IMR-90 (cell line): ENCODE measurements around the gene ZNF488. TPM values are rescaled to one million over a fixed set of nuclear protein-coding genes. Genes with fewer than 3 reads are reported as not detected.

Experiments
- ATAC-seq: fragments of 200-7000 bp; cut with Tn5 transposase; 2 replicates; pipeline ENCODE4 v1.9.1; 2020; ENCODE audit warnings: low read depth, mild to moderate bottlenecking, moderate library complexity
- BruUV-seq: library from RNA; stranded (reverse); fragments of 400-500 nt; replicated peaks from 2 replicates; lab custom pipeline; 2021; lab: Mats Ljungman, UMichigan
- CTCF ChIA-PET: fragments of 300-600 bp; formaldehyde crosslinking; extraction: SDS; loops from one replicate; lab custom pipeline; 2021; ENCODE audit warnings: antibody characterized with exemption; lab: Yijun Ruan, JAX
- POLR2A ChIA-PET: fragments of 300-600 bp; sonication (Branson Sonifier 250); formaldehyde crosslinking; loops from one replicate; lab custom pipeline; 2022; ENCODE audit warnings: antibody characterized with exemption; ENCODE audit not compliant: unreplicated experiment; lab: Charles Lee
- DNase-seq: peaks from one replicate; pipeline ENCODE4 v3.0.0; 2013
- H2AFZ ChIP-seq: replicated peaks from 2 replicates; pipeline ENCODE3; 2013; ENCODE audit warnings: low read length, mild to moderate bottlenecking; ENCODE audit not compliant: poor library complexity
- H2AK5ac ChIP-seq: 2 replicates; pipeline ENCODE4 v1.6.1; 2013; ENCODE audit warnings: low read depth, low read length, inconsistent platforms
- H2AK9ac ChIP-seq: replicated peaks from 2 replicates; pipeline ENCODE3; 2013; ENCODE audit warnings: mild to moderate bottlenecking, low read depth, low read length, moderate library complexity; ENCODE audit not compliant: poor library complexity
- H2BK120ac ChIP-seq: 2 replicates; pipeline ENCODE4 v1.6.1; 2013; ENCODE audit warnings: low read depth, low read length, inconsistent platforms
- H2BK15ac ChIP-seq: 3 replicates; pipeline ENCODE4 v1.6.1; 2013; ENCODE audit warnings: low read depth, low read length, inconsistent platforms
- H2BK20ac ChIP-seq: 2 replicates; pipeline ENCODE4 v1.6.1; 2013; ENCODE audit warnings: low read depth, mild to moderate bottlenecking, inconsistent platforms, low read length, moderate library complexity
- H2BK5ac ChIP-seq: 2 replicates; pipeline ENCODE4 v1.6.1; 2013; ENCODE audit warnings: mild to moderate bottlenecking, low read depth, low read length, inconsistent platforms; ENCODE audit not compliant: poor library complexity, severe bottlenecking
- H3K14ac ChIP-seq: replicated peaks from 2 replicates; pipeline ENCODE4 v1.6.1; 2013; ENCODE audit warnings: low read depth, low read length, inconsistent platforms
- H3K18ac ChIP-seq: 2 replicates; pipeline ENCODE4 v1.6.1; 2013; ENCODE audit warnings: low read depth, low read length, control low read depth
- H3K23ac ChIP-seq: 2 replicates; pipeline ENCODE4 v1.6.1; 2013; ENCODE audit warnings: low read depth, low read length, inconsistent platforms
- H3K27ac ChIP-seq: 2 replicates; pipeline ENCODE4 v1.5.1; 2013; ENCODE audit warnings: mild to moderate bottlenecking, control low read depth, low read length; ENCODE audit not compliant: insufficient read depth
- H3K27me3 ChIP-seq: 2 replicates; pipeline ENCODE4 v1.6.1; 2013; ENCODE audit warnings: low read length; ENCODE audit not compliant: control insufficient read depth, insufficient read depth
- H3K36me3 ChIP-seq: 2 replicates; pipeline ENCODE4 v1.6.1; 2013; ENCODE audit warnings: low read length, mixed read lengths; ENCODE audit not compliant: control insufficient read depth, insufficient read depth
- H3K4ac ChIP-seq: 2 replicates; pipeline ENCODE4 v1.6.1; 2013; ENCODE audit warnings: low read depth, low read length, inconsistent platforms
- H3K4me1 ChIP-seq: 2 replicates; pipeline ENCODE4 v1.6.1; 2013; ENCODE audit warnings: low read length, mixed read lengths; ENCODE audit not compliant: control insufficient read depth, insufficient read depth
- H3K4me2 ChIP-seq: 2 replicates; pipeline ENCODE4 v1.6.1; 2013; ENCODE audit warnings: low read depth, mild to moderate bottlenecking, control low read depth, low read length, moderate library complexity
- H3K4me3 ChIP-seq: 2 replicates; pipeline ENCODE4 v1.5.1; 2013; ENCODE audit warnings: low read depth, mild to moderate bottlenecking, control low read depth, low read length, moderate library complexity; ENCODE audit not compliant: insufficient read depth
- H3K56ac ChIP-seq: 2 replicates; pipeline ENCODE4 v1.6.1; 2013; ENCODE audit warnings: low read length, inconsistent platforms; ENCODE audit not compliant: insufficient read depth; ENCODE audit errors: extremely low read depth
- H3K79me1 ChIP-seq, 2 experiments: 2 replicates each; pipeline ENCODE4 v1.6.1; 2013; ENCODE audit warnings: low read length in 2 of 2, inconsistent platforms in 1 of 2, low read depth in 1 of 2
- H3K9ac ChIP-seq: 2 replicates; pipeline ENCODE4 v1.6.1; 2013; ENCODE audit warnings: low read depth, low read length, control low read depth
- H3K9me1 ChIP-seq: 2 replicates; pipeline ENCODE4 v1.6.1; 2013; ENCODE audit warnings: low read length, inconsistent platforms; ENCODE audit not compliant: insufficient read depth
- H3K9me3 ChIP-seq: 2 replicates; pipeline ENCODE4 v1.6.1; 2013; ENCODE audit warnings: low read length; ENCODE audit not compliant: control insufficient read depth, insufficient read depth
- H4K20me1 ChIP-seq: 2 replicates; pipeline ENCODE4 v1.6.1; 2013; ENCODE audit warnings: low read length, inconsistent platforms; ENCODE audit not compliant: insufficient read depth
- H4K5ac ChIP-seq: 2 replicates; pipeline ENCODE4 v1.6.1; 2013; ENCODE audit warnings: mild to moderate bottlenecking, low read depth, low read length, control low read depth
- H4K8ac ChIP-seq, 2 experiments: 2 replicates each; pipeline ENCODE4 v1.6.1; 2013; ENCODE audit warnings: low read depth in 2 of 2, low read length in 2 of 2, control low read depth in 1 of 2, inconsistent platforms in 1 of 2
- H4K91ac ChIP-seq: 2 replicates; pipeline ENCODE4 v1.6.1; 2013; ENCODE audit warnings: low read depth, low read length, inconsistent platforms; ENCODE audit not compliant: insufficient read depth
- BHLHE40 ChIP-seq: fragments of 150-350 bp; IDR thresholded peaks from 2 replicates; pipeline ENCODE4 v1.6.1; 2016; ENCODE audit warnings: mild to moderate bottlenecking, low read depth, low read length
- CHD1 ChIP-seq: IDR thresholded peaks from 2 replicates; pipeline ENCODE4 v1.6.1; 2012; ENCODE audit warnings: low read depth, low read length, improper control_type of control experiment
- FOS ChIP-seq: fragments of 150-350 bp; IDR thresholded peaks from 2 replicates; pipeline ENCODE4 v1.6.1; 2016; ENCODE audit warnings: low read depth, low read length
- MAFK ChIP-seq: IDR thresholded peaks from 2 replicates; pipeline ENCODE4 v1.6.1; 2012; ENCODE audit warnings: low read depth, low read length, improper control_type of control experiment
- MAZ ChIP-seq: IDR thresholded peaks from 2 replicates; pipeline ENCODE4 v1.6.1; 2012; ENCODE audit warnings: low read depth, mild to moderate bottlenecking, low read length, improper control_type of control experiment, moderate library complexity, borderline replicate concordance
- MXI1 ChIP-seq: IDR thresholded peaks from 2 replicates; pipeline ENCODE4 v1.6.1; 2012; ENCODE audit warnings: low read depth, mild to moderate bottlenecking, low read length, moderate library complexity, borderline replicate concordance
- NFE2L2 ChIP-seq: fragments of 150-350 bp; IDR thresholded peaks from 2 replicates; pipeline ENCODE4 v1.6.1; 2016; ENCODE audit warnings: low read depth, mild to moderate bottlenecking, low read length
- RCOR1 ChIP-seq: IDR thresholded peaks from 2 replicates; pipeline ENCODE4 v1.6.1; 2012; ENCODE audit warnings: mild to moderate bottlenecking, low read length, improper control_type of control experiment; ENCODE audit not compliant: insufficient replicate concordance
- RFX5 ChIP-seq: IDR thresholded peaks from 2 replicates; pipeline ENCODE4 v1.8.0; 2012; ENCODE audit warnings: low read depth, mild to moderate bottlenecking, low read length, moderate library complexity
- SMC3 ChIP-seq: fragments of 150-350 bp; IDR thresholded peaks from 2 replicates; pipeline ENCODE4 v1.6.1; 2016; ENCODE audit warnings: low read depth, mild to moderate bottlenecking, antibody characterized with exemption, low read length, moderate library complexity
- WGBS, 2 experiments: methylation state at CpG; one replicate each; pipeline versions ENCODE4 v1.1.5 to v1.1.7; 2013; ENCODE audit warnings: missing lambda C conversion rate in 2 of 2; ENCODE audit not compliant: insufficient read length in 1 of 2; ENCODE audit errors: extremely low coverage in 2 of 2; 5-methylcytosine and 5-hydroxymethylcytosine counted together
- dilution Hi-C: fragments of 300-500 bp; cut with HindIII; formaldehyde crosslinking; loops from one replicate; pipeline ENCODE4 v1.14.3; 2018; ENCODE audit warnings: low sequenced_read_pairs; ENCODE audit not compliant: unreplicated experiment
- in situ Hi-C: fragments of 300-500 bp; cut with MboI; formaldehyde crosslinking; loops from 3 replicates; pipeline ENCODE4 v1.14.3; 2019; ENCODE audit warnings: low sequenced_read_pairs, inconsistent platforms, mixed read lengths
- intact Hi-C: fragments of 100-400 bp; cut with micrococcal nuclease; formaldehyde crosslinking; loops from 2 replicates; pipeline ENCODE4 v1.10.0; 2022
- polyA plus RNA-seq, 3 experiments: library from polyadenylated mRNA; depleted of rRNA; stranded (reverse); fragments of >200 nt; gene quantifications; 2 replicates each; pipeline ENCODE4 v1.2.3, GENCODE V29; 2012; ENCODE audit warnings: low replicate concordance in 1 of 3
- total RNA-seq: library from RNA; depleted of rRNA; stranded (reverse); fragments of >200 nt; gene quantifications from 2 replicates; pipeline ENCODE4 v1.2.3, GENCODE V29; 2012
- TF ChIP-seq, protein P1 (sequence below): fragments of 150-350 bp; IDR thresholded peaks from 2 replicates; pipeline ENCODE4 v1.6.1; 2017; ENCODE audit warnings: mild to moderate bottlenecking, antibody characterized with exemption, low read length, low read depth
- TF ChIP-seq, protein P2 (sequence below): conservative IDR thresholded peaks from 2 replicates; pipeline ENCODE4 v1.5.1; 2012; ENCODE audit warnings: mild to moderate bottlenecking, low read depth, low read length, improper control_type of control experiment

ZNF488 gene
- total and polyA plus RNA-seq, 2 of the 4 experiments (the other 2 are of a cell fraction) = under 0.01 to 0.14 TPM

DNA sequence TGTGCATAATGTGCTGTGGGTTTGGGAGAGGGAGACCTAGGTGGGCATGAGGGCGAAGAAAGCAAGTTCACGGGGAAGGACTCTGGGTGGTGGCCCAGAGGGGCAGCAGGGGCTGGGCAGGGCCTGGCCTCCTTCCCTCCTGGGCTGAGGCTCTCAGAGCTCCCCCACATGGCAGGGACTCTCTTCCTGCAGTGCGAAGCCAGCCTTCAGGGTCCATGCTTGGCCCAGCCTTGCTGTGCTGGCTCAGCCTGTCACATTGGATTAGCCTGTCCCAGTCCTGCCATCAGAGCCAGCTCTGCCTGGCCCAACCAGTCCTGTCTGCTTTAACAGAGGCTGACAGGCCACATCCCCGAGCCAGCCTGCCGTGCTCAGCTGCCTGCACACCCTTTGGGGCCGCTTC lies 20.4 kb upstream of the ZNF488 start:
- intact Hi-C loops (no loop called here), in situ Hi-C loops (loop anchor here (25.0 kb wide), 1 partner anchor 867 kb away; no protein-coding TSS in a partner anchor), dilution Hi-C loops (no loop called here)
- Histone ChIP-seq H2AK9ac (no peak overlapping the region), H2AK5ac (peak overlapping the region; percentile 94), H4K8ac (no peak overlapping the region; a peak in 2 of 4 replicates), H3K4ac (peak overlapping the region; percentile 99), H3K18ac (0 out of 2 replicates have a peak overlapping the region, but pooled peaks have one; percentile 19), H3K27ac (no peak overlapping the region), H3K9me3 (no peaks in the 10 kb centered on the region), H2AFZ (peak overlapping the region; percentile 88), H3K79me1 (no peaks in the 10 kb centered on the region), H2BK5ac (peak overlapping the region; percentile 73), H3K9me1 (peaks cover 36% of the 10 kb centered on the region), H2BK20ac (peak overlapping the region; percentile 97), H3K9ac (no peak overlapping the region), H4K20me1 (no peaks in the 10 kb centered on the region; the same call in 1 of the 2 replicates), H3K36me3 (no peaks in the 10 kb centered on the region), H4K5ac (no peak overlapping the region), H3K4me2 (no peak overlapping the region), H3K23ac (no peak overlapping the region), H4K91ac (peak overlapping the region; percentile 94; the same call in 1 of the 2 replicates), H3K56ac (no peak overlapping the region), H2BK120ac (peak overlapping the region; percentile 97), H3K4me3 (no peak overlapping the region), H2BK15ac (peak overlapping the region; percentile 60; the same call in 1 of the 3 replicates), H3K4me1 (peaks cover 27% of the 10 kb centered on the region), H3K14ac (no peak overlapping the region), H3K27me3 (no peaks in the 10 kb centered on the region)
- no TSS peak for BruUV-seq
- ATAC-seq (no peak), DNase-seq (no peak)
- 100% methylated on average over 1 of the region's 6 CpGs; no CpG with 5 or more reads in 1 of the 2 experiments for WGBS, 2 experiments
- ChIA-PET CTCF (no interaction called here), POLR2A (no interaction called here)
- TF ChIP-seq MAZ = no peak
- no peak for TF ChIP-seq RCOR1
- no peak for TF ChIP-seq FOS
- no peak for TF ChIP-seq NFE2L2
- TF ChIP-seq, protein P1, sequence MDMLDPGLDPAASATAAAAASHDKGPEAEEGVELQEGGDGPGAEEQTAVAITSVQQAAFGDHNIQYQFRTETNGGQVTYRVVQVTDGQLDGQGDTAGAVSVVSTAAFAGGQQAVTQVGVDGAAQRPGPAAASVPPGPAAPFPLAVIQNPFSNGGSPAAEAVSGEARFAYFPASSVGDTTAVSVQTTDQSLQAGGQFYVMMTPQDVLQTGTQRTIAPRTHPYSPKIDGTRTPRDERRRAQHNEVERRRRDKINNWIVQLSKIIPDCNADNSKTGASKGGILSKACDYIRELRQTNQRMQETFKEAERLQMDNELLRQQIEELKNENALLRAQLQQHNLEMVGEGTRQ = no peak
- no peak for TF ChIP-seq CHD1
- TF ChIP-seq RFX5 = no peak
- no peak for TF ChIP-seq BHLHE40
- TF ChIP-seq, protein P2, sequence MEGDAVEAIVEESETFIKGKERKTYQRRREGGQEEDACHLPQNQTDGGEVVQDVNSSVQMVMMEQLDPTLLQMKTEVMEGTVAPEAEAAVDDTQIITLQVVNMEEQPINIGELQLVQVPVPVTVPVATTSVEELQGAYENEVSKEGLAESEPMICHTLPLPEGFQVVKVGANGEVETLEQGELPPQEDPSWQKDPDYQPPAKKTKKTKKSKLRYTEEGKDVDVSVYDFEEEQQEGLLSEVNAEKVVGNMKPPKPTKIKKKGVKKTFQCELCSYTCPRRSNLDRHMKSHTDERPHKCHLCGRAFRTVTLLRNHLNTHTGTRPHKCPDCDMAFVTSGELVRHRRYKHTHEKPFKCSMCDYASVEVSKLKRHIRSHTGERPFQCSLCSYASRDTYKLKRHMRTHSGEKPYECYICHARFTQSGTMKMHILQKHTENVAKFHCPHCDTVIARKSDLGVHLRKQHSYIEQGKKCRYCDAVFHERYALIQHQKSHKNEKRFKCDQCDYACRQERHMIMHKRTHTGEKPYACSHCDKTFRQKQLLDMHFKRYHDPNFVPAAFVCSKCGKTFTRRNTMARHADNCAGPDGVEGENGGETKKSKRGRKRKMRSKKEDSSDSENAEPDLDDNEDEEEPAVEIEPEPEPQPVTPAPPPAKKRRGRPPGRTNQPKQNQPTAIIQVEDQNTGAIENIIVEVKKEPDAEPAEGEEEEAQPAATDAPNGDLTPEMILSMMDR = no peak
- no peak for TF ChIP-seq SMC3
- no peak for TF ChIP-seq MAFK
- no peak for TF ChIP-seq MXI1
